ENCODE results near the gene RHBDF2.
"Not testable (repeated sequence)": the region's sequence is repeated elsewhere in the genome, so short reads cannot be mapped to it uniquely, and the experiment has no call there.

Gene RHBDF2

GRCh38 chr17:76533640-76534359 is 32.6 kb upstream of the RHBDF2 start:
- H3K4me3 Mint-ChIP-seq, H3K27ac Mint-ChIP-seq, H3K9me3 Mint-ChIP-seq, H3K4me1 Mint-ChIP-seq, DNase-seq, H3K36me3 Mint-ChIP-seq, CTCF ChIA-PET: not testable (repeated sequence)
- peaks cover 81% of the 10 kb centered on the region for H3K27me3 Mint-ChIP-seq

- Mint-ChIP-seq H3K9me3 (no peaks in the 10 kb centered on the region), H3K36me3 (no peaks in the 10 kb centered on the region), H3K4me1 (peaks cover 14% of the 10 kb centered on the region), H3K4me3 (no peak overlapping the region), H3K27me3 (peaks cover 73% of the 10 kb centered on the region), H3K27ac (no peak overlapping the region)
- CTCF ChIA-PET, result interaction anchor here (1.1 kb wide), 1 partner anchor 12 kb away, joined by 3 read pairs; no protein-coding TSS in a partner anchor
- no peak for DNase-seq
Observed at GRCh38 chr17:76532072-76532651, 30.9 kb upstream of the RHBDF2 start.

GRCh38 chr17:76531486-76532038 is 30.3 kb upstream of the RHBDF2 start:
- no peak overlapping the region for H3K27ac Mint-ChIP-seq

GRCh38 chr17:76530811-76531485 is 29.7 kb upstream of the RHBDF2 start:
- peaks cover 15% of the 10 kb centered on the region for H3K4me1 Mint-ChIP-seq
- no peak overlapping the region for H3K27ac Mint-ChIP-seq
- CTCF ChIA-PET, result interaction anchor here (1.1 kb wide), 1 partner anchor 10 kb away, joined by 3 read pairs; no protein-coding TSS in a partner anchor
- H3K27me3 Mint-ChIP-seq, result peaks cover 63% of the 10 kb centered on the region
- H3K4me3 Mint-ChIP-seq, result no peak overlapping the region
- no peak for DNase-seq
- no peaks in the 10 kb centered on the region for H3K36me3 Mint-ChIP-seq
- H3K9me3 Mint-ChIP-seq, result no peaks in the 10 kb centered on the region

More at GRCh38 chr17:76531486-76532038, 30.3 kb upstream of the RHBDF2 start:
- CTCF ChIA-PET, result interaction anchor here (1.1 kb wide), 1 partner anchor 11 kb away, joined by 3 read pairs; no protein-coding TSS in a partner anchor
- DNase-seq, result no peak
- H3K36me3 Mint-ChIP-seq, result no peaks in the 10 kb centered on the region
- peaks cover 69% of the 10 kb centered on the region for H3K27me3 Mint-ChIP-seq
- H3K4me1 Mint-ChIP-seq, result peaks cover 15% of the 10 kb centered on the region
- no peak overlapping the region for H3K4me3 Mint-ChIP-seq
- H3K9me3 Mint-ChIP-seq, result no peaks in the 10 kb centered on the region

- Mint-ChIP-seq H3K9me3 (no peaks in the 10 kb centered on the region), H3K27me3 (peaks cover 56% of the 10 kb centered on the region), H3K4me1 (peaks cover 15% of the 10 kb centered on the region), H3K36me3 (no peaks in the 10 kb centered on the region), H3K27ac (no peak overlapping the region), H3K4me3 (no peak overlapping the region)
- DNase-seq, result no peak
- CTCF ChIA-PET, result interaction anchor here (1.3 kb wide), 1 partner anchor 11 kb away, joined by 3 read pairs; no protein-coding TSS in a partner anchor
Observed at GRCh38 chr17:76530095-76530723, 29.0 kb upstream of the RHBDF2 start.

GRCh38 chr17:76529224-76530094 is 28.2 kb upstream of the RHBDF2 start:
- no peaks in the 10 kb centered on the region for H3K9me3 Mint-ChIP-seq
- no peak for DNase-seq
- H3K4me1 Mint-ChIP-seq, result peaks cover 16% of the 10 kb centered on the region

GRCh38 chr17:76528528-76529223 is 27.5 kb upstream of the RHBDF2 start:
- H3K4me3 Mint-ChIP-seq, result peak overlapping the region; percentile 7
- no peak for DNase-seq
- peaks cover 53% of the 10 kb centered on the region for H3K27me3 Mint-ChIP-seq
- CTCF ChIA-PET, result interaction anchor here (0.6 to 1.4 kb wide), 6 partner anchors 10 to 185 kb away, joined by 3 to 4 read pairs (median 3); no protein-coding TSS in a partner anchor
- no peaks in the 10 kb centered on the region for H3K9me3 Mint-ChIP-seq
- H3K27ac Mint-ChIP-seq, result peak overlapping the region; percentile 42
- H3K36me3 Mint-ChIP-seq, result no peaks in the 10 kb centered on the region
- peaks cover 18% of the 10 kb centered on the region for H3K4me1 Mint-ChIP-seq

More at GRCh38 chr17:76529224-76530094, 28.2 kb upstream of the RHBDF2 start:
- peaks cover 55% of the 10 kb centered on the region for H3K27me3 Mint-ChIP-seq
- CTCF ChIA-PET, result interaction anchor here (1.3 kb wide), 1 partner anchor 11 kb away, joined by 3 read pairs; no protein-coding TSS in a partner anchor
- no peaks in the 10 kb centered on the region for H3K36me3 Mint-ChIP-seq
- no peak overlapping the region for H3K27ac Mint-ChIP-seq
- no peak overlapping the region for H3K4me3 Mint-ChIP-seq

- CTCF ChIA-PET, result interaction anchor here (0.6 to 1.4 kb wide), 8 partner anchors 10 to 186 kb away, joined by 3 to 4 read pairs (median 3); no protein-coding TSS in a partner anchor
- H3K9me3 Mint-ChIP-seq, result no peaks in the 10 kb centered on the region
- no peak overlapping the region for H3K27ac Mint-ChIP-seq
- no peaks in the 10 kb centered on the region for H3K36me3 Mint-ChIP-seq
- no peak overlapping the region for H3K4me3 Mint-ChIP-seq
- peaks cover 55% of the 10 kb centered on the region for H3K27me3 Mint-ChIP-seq
- DNase-seq, result no peak
- peaks cover 24% of the 10 kb centered on the region for H3K4me1 Mint-ChIP-seq
Observed at GRCh38 chr17:76528156-76528527, 26.9 kb upstream of the RHBDF2 start.

GRCh38 chr17:76527430-76528111 is 26.3 kb upstream of the RHBDF2 start:
- peak; percentile 66 for DNase-seq
- Mint-ChIP-seq H3K36me3 (no peaks in the 10 kb centered on the region), H3K4me3 (no peak overlapping the region), H3K27ac (peak overlapping the region; percentile 73), H3K9me3 (no peaks in the 10 kb centered on the region), H3K27me3 (peaks cover 53% of the 10 kb centered on the region), H3K4me1 (peaks cover 28% of the 10 kb centered on the region)
- CTCF ChIA-PET, result interaction anchor here (0.6 to 1.4 kb wide), 6 partner anchors 9 to 186 kb away, joined by 3 to 4 read pairs (median 4); no protein-coding TSS in a partner anchor

GRCh38 chr17:76527016-76527415 is 25.8 kb upstream of the RHBDF2 start:
- H3K36me3 Mint-ChIP-seq, H3K4me3 Mint-ChIP-seq, H3K9me3 Mint-ChIP-seq, DNase-seq: not testable (repeated sequence)
- peaks cover 28% of the 10 kb centered on the region for H3K4me1 Mint-ChIP-seq
- peak overlapping the region; percentile 73 for H3K27ac Mint-ChIP-seq
- CTCF ChIA-PET, result interaction anchor here (1.0 to 1.4 kb wide), 3 partner anchors 25 to 187 kb away, joined by 3 to 4 read pairs (median 4); no protein-coding TSS in a partner anchor
- H3K27me3 Mint-ChIP-seq, result peaks cover 48% of the 10 kb centered on the region

GRCh38 chr17:76525513-76525833 is 24.2 kb upstream of the RHBDF2 start:
- H3K36me3 Mint-ChIP-seq, DNase-seq, H3K27ac Mint-ChIP-seq, H3K9me3 Mint-ChIP-seq, H3K4me3 Mint-ChIP-seq: not testable (repeated sequence)
- Mint-ChIP-seq H3K27me3 (peaks cover 56% of the 10 kb centered on the region), H3K4me1 (peaks cover 28% of the 10 kb centered on the region)
- CTCF ChIA-PET, result interaction anchor here (1.0 to 4.0 kb wide), 3 partner anchors 21 to 156 kb away, joined by 4 to 54 read pairs (median 29); no protein-coding TSS in a partner anchor

Data from activated naive CD4-positive, alpha-beta T cell treated with anti-CD3 and anti-CD28 coated beads, Interleukin-2, amount 10 ng/mL, durations not matched to agents 7 days and 5 days (primary cell).